HepG2 (cell line): ENCODE results near the gene CREBBP. TPM values are rescaled to one million over a fixed set of nuclear protein-coding genes. Genes with fewer than 3 reads are reported as not detected.

Source experiments
- ATAC-seq: fragments of 200-7000 bp; cut with Tn5 transposase; 3 replicates; pipeline ENCODE4 v1.9.1; 2020; ENCODE audit warnings: mild to moderate bottlenecking, moderate library complexity
- BruUV-seq: library from RNA; stranded (reverse); fragments of 400-500 nt; replicated peaks from 2 replicates; lab custom pipeline; 2021; lab: Mats Ljungman, UMichigan
- CTCF ChIA-PET: fragments of 300-600 bp; formaldehyde crosslinking; extraction: SDS; loops from one replicate; lab custom pipeline; 2021; ENCODE audit warnings: low total read pairs, inconsistent platforms, low intra/inter-chr PET ratio; lab: Yijun Ruan, JAX
- POLR2A ChIA-PET: fragments of 350-600 bp; sonication (Branson Sonifier 250); formaldehyde crosslinking; loops from one replicate; lab custom pipeline; 2020; ENCODE audit warnings: antibody characterized with exemption, inconsistent platforms; lab: Yijun Ruan, JAX
- DNase-seq: peaks from one replicate; pipeline ENCODE4 v3.0.0-alpha.2; 2015; ENCODE audit warnings: low spot score
- FAIRE-seq: peaks from 3 replicates; lab custom pipeline; 2011; peaks lifted over from hg19 to GRCh38; lab: Jason Lieb, UNC
- H2AFZ ChIP-seq: one replicate; pipeline ENCODE4 v1.6.1; 2011; ENCODE audit warnings: low read length, inconsistent platforms
- H3K27ac ChIP-seq: fragments of 300-600 bp; 3 replicates; pipeline ENCODE4 v1.8.0; 2011; ENCODE audit warnings: mixed run types, mild to moderate bottlenecking, mixed read lengths, low read length, inconsistent platforms; ENCODE audit not compliant: insufficient read depth; ENCODE audit errors: extremely low read length
- H3K27me3 ChIP-seq, 2 experiments: fragments of 200-600 bp in 1 of 2; 2 replicates in 1 of 2; 3 replicates in 1 of 2; pipeline versions ENCODE4 v1.6.0 to v1.8.0; 2011; ENCODE audit warnings: low read length in 2 of 2, mild to moderate bottlenecking in 2 of 2, moderate library complexity in 2 of 2, inconsistent platforms in 1 of 2; ENCODE audit not compliant: insufficient read depth in 2 of 2, control insufficient read depth in 1 of 2
- H3K36me3 ChIP-seq, 2 experiments: fragments of 200-600 bp in 1 of 2; replicated peaks in 1 of 2; 2 replicates in 1 of 2; 3 replicates in 1 of 2; pipeline versions ENCODE4 v1.5.1 to v1.8.0; 2011; ENCODE audit warnings: low read length in 2 of 2, inconsistent platforms in 1 of 2; ENCODE audit not compliant: insufficient read depth in 2 of 2, control insufficient read depth in 1 of 2
- H3K4me1 ChIP-seq: 2 replicates; pipeline ENCODE4 v1.5.1; 2012; ENCODE audit warnings: low read length, inconsistent platforms; ENCODE audit not compliant: insufficient read depth
- H3K4me2 ChIP-seq: 2 replicates; pipeline ENCODE4 v1.6.0; 2011; ENCODE audit warnings: low read depth, low read length, inconsistent platforms
- H3K4me3 ChIP-seq, 3 experiments: fragments of 200-600 bp in 1 of 3; sonication (generic), shearing (Covaris generic) in 1 of 3; replicated peaks in 1 of 3; 2 replicates each; pipeline ENCODE4 v1.5.1; 2011 to 2016; ENCODE audit warnings: low read length in 3 of 3, inconsistent platforms in 2 of 3, low read depth in 2 of 3, mild to moderate bottlenecking in 2 of 3, control low read depth in 1 of 3, mixed read lengths in 1 of 3; ENCODE audit not compliant: insufficient read depth in 1 of 3
- H3K79me2 ChIP-seq: one replicate; pipeline ENCODE4 v1.6.1; 2011; ENCODE audit warnings: low read length, inconsistent platforms; ENCODE audit not compliant: insufficient read depth
- H3K9ac ChIP-seq: 2 replicates; pipeline ENCODE4 v1.6.0; 2011; ENCODE audit warnings: mild to moderate bottlenecking, low read depth, low read length, inconsistent platforms; ENCODE audit not compliant: insufficient read depth
- H3K9me3 ChIP-seq: 2 replicates; pipeline ENCODE4 v1.5.1; 2012; ENCODE audit warnings: mild to moderate bottlenecking, low read length
- H4K20me1 ChIP-seq: 2 replicates; pipeline ENCODE4 v1.6.0; 2011; ENCODE audit warnings: inconsistent platforms, mild to moderate bottlenecking, low read length, moderate library complexity; ENCODE audit not compliant: insufficient read depth
- ATF7 ChIP-seq, 2 experiments: fragments of 450-650 bp in 1 of 2; sonication (generic) in 1 of 2; formaldehyde crosslinking in 1 of 2; IDR thresholded peaks; 2 replicates each; pipeline versions ENCODE4 v1.4.0 to v1.6.1; 2016 to 2020; ENCODE audit warnings: antibody characterized with exemption in 1 of 2, mild to moderate bottlenecking in 1 of 2, missing genetic modification reagents in 1 of 2
- BCL6 ChIP-seq: IDR thresholded peaks from 2 replicates; pipeline ENCODE4 v1.6.1; 2016; ENCODE audit warnings: missing genetic modification reagents, missing compliant biosample characterization
- HCFC1 ChIP-seq: fragments of 150-350 bp; IDR thresholded peaks from 2 replicates; pipeline ENCODE4 v1.6.1; 2014; ENCODE audit warnings: low read depth, low read length
- HNF4A ChIP-seq: sonication (generic); formaldehyde crosslinking; IDR thresholded peaks from 2 replicates; pipeline ENCODE4 v1.4.0; 2020; ENCODE audit warnings: missing genetic modification reagents
- ZBTB7A ChIP-seq: sonication (generic); formaldehyde crosslinking; IDR thresholded peaks from 2 replicates; pipeline ENCODE4 v1.8.0; 2022; ENCODE audit warnings: mild to moderate bottlenecking, missing genetic modification reagents
- ZFP36 ChIP-seq: fragments of 150-350 bp; IDR thresholded peaks from 2 replicates; pipeline ENCODE4 v1.6.1; 2018; ENCODE audit warnings: borderline replicate concordance, low read length, low read depth; ENCODE audit not compliant: partially characterized antibody
- ZMYM3 ChIP-seq: sonication (generic); formaldehyde crosslinking; IDR thresholded peaks from 2 replicates; pipeline ENCODE4 v1.5.1; 2020; ENCODE audit warnings: mild to moderate bottlenecking, missing genetic modification reagents
- WGBS: methylation state at CpG from one replicate; pipeline ENCODE4 v1.1.6; 2017; ENCODE audit warnings: low lambda C conversion rate; 5-methylcytosine and 5-hydroxymethylcytosine counted together
- in situ Hi-C: cut with HindIII; loops from 2 replicates; pipeline ENCODE4 v1.10.0; 2017; ENCODE audit warnings: low pct_unique_long_range_greater_than_20kb; ENCODE audit not compliant: extremely low pct_ligation_motif_present
- intact Hi-C: fragments of 100-400 bp; cut with micrococcal nuclease; formaldehyde crosslinking; loops from one replicate; pipeline ENCODE4 v1.10.0; 2022; ENCODE audit not compliant: unreplicated experiment
- polyA plus RNA-seq, 8 experiments: library from polyadenylated mRNA; depleted of rRNA in 3 of 8; stranded (reverse) in 7 of 8; unstranded in 1 of 8; fragments of >200 nt; fragmentation: Illumina TruSeq in 4 of 8; extraction: Trizol in 4 of 8; gene quantifications; 2 replicates each; pipeline versions ENCODE4 v1.2.1 to v1.2.3, GENCODE V29; 2011 to 2016; ENCODE audit warnings: low read depth in 4 of 8, missing spikeins in 1 of 8, mixed read lengths in 1 of 8; ENCODE audit not compliant: insufficient read depth in 1 of 8
- total RNA-seq, 5 experiments: library from RNA; depleted of rRNA; stranded (reverse); fragments of >200 nt; fragmentation: Illumina TruSeq; extraction: Trizol; gene quantifications; 2 replicates each; pipeline ENCODE4 v1.2.3, GENCODE V29; 2016; ENCODE audit warnings: low read depth in 1 of 5
- TF ChIP-seq, protein P1 (sequence below): IDR thresholded peaks from 2 replicates; pipeline ENCODE4 v1.6.1; 2012; ENCODE audit warnings: low read depth, low read length, improper control_type of control experiment
- TF ChIP-seq, protein P2 (sequence below): sonication (generic); formaldehyde crosslinking; IDR thresholded peaks from 2 replicates; pipeline ENCODE4 v1.8.0; 2022; ENCODE audit warnings: low read depth, missing genetic modification reagents

Gene CREBBP
- total and polyA plus RNA-seq, 2 of the 13 experiments (the other 11 are each of a cell fraction or from before 2014, with no cell fraction given): 5.3 to 10.4 TPM

DNA sequence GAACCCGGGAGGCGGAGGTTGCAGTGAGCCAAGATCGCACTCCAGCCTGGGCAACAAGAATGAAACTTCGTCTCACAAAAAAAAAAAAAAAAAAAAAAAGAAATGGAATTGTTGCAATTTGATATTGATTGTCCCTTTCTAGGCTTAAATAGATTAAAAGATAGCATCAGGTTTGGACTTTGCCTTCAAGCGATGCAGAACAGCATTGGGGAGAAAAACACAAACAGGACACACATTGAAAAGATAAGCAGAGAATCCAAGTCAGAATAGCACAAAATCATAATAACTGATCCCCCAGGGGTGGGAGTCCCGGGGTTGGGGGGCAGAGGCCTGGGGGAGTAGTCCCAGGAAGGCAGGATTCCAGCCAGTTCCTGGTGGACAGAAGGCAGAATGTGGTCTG, 3.9 kb upstream of the CREBBP start:
- Histone ChIP-seq H2AFZ (no peak overlapping the region), H3K79me2 (peaks cover 3% of the 10 kb centered on the region), H3K9ac (no peak overlapping the region), H3K4me1 (peaks cover 42% of the 10 kb centered on the region), H3K27ac (no peak overlapping the region), H3K4me3 (no peak overlapping the region), H3K27me3 (no peaks in the 10 kb centered on the region; a peak in 2 of 5 replicates), H3K36me3 (no peaks in the 10 kb centered on the region), H3K9me3 (no peaks in the 10 kb centered on the region), H4K20me1 (peaks cover 1% of the 10 kb centered on the region), H3K4me2 (no peak overlapping the region)
- 0 out of 2 replicates have a peak, but pooled peaks have one; percentile 13 for TF ChIP-seq HNF4A
- TF ChIP-seq ATF7 (IDR thresholded peaks at IDR 0.05): no peak
- TF ChIP-seq ATF7 (CRISPR knock-in tag; IDR thresholded peaks at IDR 0.05): no peak
- TF ChIP-seq, protein P1, sequence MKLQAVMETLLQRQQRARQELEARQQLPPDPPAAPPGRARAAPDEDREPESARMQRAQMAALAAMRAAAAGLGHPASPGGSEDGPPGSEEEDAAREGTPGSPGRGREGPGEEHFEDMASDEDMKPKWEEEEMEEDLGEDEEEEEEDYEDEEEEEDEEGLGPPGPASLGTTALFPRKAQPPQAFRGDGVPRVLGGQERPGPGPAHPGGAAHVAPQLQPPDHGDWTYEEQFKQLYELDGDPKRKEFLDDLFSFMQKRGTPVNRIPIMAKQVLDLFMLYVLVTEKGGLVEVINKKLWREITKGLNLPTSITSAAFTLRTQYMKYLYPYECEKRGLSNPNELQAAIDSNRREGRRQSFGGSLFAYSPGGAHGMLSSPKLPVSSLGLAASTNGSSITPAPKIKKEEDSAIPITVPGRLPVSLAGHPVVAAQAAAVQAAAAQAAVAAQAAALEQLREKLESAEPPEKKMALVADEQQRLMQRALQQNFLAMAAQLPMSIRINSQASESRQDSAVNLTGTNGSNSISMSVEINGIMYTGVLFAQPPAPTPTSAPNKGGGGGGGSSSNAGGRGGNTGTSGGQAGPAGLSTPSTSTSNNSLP: 0 out of 2 replicates have a peak, but pooled peaks have one; percentile 37
- TF ChIP-seq HCFC1: no peak
- TF ChIP-seq BCL6 (CRISPR knock-in tag): peak; percentile 34; the same call in 1 of the 2 replicates
- intact Hi-C loops (no loop called here), in situ Hi-C loops (no loop called here)
- CTCF ChIA-PET: no interaction called here
- WGBS: 34% methylated on average over 6 of the region's 6 CpGs
- ATAC-seq (no peak), FAIRE-seq (no peak), DNase-seq (peak; percentile 27)
- POLR2A ChIA-PET: no interaction called here
- BruUV-seq: no TSS peak

DNA sequence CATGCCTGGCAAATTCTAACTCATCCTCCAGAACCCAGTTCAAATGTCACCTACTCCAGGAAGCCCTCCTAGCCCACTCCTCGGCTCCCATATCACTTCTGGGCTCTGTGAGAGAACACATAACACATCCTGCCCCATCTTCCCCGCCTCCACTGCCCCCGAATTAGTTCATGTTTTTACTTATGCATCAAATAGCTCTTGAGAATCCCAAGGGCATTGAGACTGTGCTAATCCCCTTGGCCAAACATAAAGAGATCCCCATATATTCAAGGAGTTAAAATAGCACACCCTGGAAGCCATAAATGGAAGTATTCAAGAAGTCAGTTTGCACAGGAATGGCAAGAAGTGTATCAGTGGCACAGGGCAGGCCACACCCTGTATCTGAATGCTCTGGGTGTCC, 2.0 kb upstream of the CREBBP start:
- POLR2A ChIA-PET: no interaction called here
- intact Hi-C loops: no loop called here
- WGBS: 68% methylated on average over 3 of the region's 3 CpGs
- H4K20me1 ChIP-seq: peaks cover 20% of the 10 kb centered on the region
- CTCF ChIA-PET: no interaction called here
- H3K9me3 ChIP-seq: no peaks in the 10 kb centered on the region
- no peak for DNase-seq
- no peak for ATAC-seq
- H3K4me2 ChIP-seq: peak overlapping the region; percentile 49
- no peak for FAIRE-seq
- no peaks in the 10 kb centered on the region for H3K36me3 ChIP-seq
- no TSS peak for BruUV-seq
- TF ChIP-seq, protein P2, sequence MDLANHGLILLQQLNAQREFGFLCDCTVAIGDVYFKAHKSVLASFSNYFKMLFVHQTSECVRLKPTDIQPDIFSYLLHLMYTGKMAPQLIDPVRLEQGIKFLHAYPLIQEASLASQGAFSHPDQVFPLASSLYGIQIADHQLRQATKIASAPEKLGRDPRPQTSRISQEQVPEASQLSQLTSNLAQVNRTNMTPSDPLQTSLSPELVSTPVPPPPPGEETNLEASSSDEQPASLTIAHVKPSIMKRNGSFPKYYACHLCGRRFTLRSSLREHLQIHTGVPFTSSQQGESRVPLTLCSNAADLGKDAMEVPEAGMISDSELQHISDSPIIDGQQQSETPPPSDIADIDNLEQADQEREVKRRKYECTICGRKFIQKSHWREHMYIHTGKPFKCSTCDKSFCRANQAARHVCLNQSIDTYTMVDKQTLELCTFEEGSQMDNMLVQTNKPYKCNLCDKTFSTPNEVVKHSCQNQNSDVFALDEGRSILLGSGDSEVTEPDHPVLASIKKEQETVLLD: no peak
- TF ChIP-seq ZMYM3 (CRISPR knock-in tag) (0 out of 2 replicates have a peak, but pooled peaks have one; percentile 30), ZBTB7A (CRISPR knock-in tag) (0 out of 2 replicates have a peak, but pooled peaks have one; percentile 20), ZFP36 (peak; percentile 44)
- TF ChIP-seq, all 625 proteins: peak for 3
- Histone ChIP-seq H3K4me1 (peaks cover 56% of the 10 kb centered on the region), H3K79me2 (peaks cover 22% of the 10 kb centered on the region), H3K9ac (0 out of 2 replicates have a peak overlapping the region, but pooled peaks have one; percentile 31), H3K27ac (no peak overlapping the region), H3K4me3 (no peak overlapping the region; a peak in 1 of 6 replicates), H3K27me3 (no peaks in the 10 kb centered on the region; a peak in 2 of 5 replicates), H2AFZ (peak overlapping the region; percentile 49)
- in situ Hi-C loops: no loop called here
